GM20431 (cell line): ENCODE results near the gene MEIS2.

Experiments
- in situ Hi-C: fragments of 300-500 bp; cut with MseI, MboI; formaldehyde crosslinking; loops from one replicate; pipeline ENCODE4 v1.15.0; 2020; ENCODE audit warnings: low sequenced_read_pairs; ENCODE audit not compliant: unreplicated experiment

MEIS2 gene

GRCh38 chr15:37017031-37017625 lies 83.2 kb downstream of the MEIS2 start:
- in situ Hi-C loops: no loop called here

GRCh38 chr15:37016231-37016630 lies 84.1 kb downstream of the MEIS2 start:
- in situ Hi-C loops: no loop called here

DNA sequence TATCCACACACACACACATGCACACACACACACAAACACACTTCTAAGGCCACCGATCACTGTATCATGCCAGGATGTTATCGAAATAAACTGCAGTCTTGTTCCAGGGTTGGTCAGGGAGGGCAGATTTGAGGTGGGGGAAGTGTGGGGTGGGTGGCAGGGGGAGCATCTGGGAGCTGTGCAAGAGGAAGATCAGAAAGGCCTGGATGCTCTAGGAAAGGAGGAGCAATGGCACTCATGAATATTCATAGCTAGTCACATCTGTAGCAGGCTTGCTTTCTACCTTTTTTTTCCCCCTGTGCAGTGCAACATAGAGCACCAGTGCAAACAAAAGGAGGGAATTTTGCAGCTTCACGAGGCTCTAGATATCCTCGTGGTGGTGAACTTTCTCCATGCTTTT lies 84.9 kb downstream of the MEIS2 start:
- in situ Hi-C loops: no loop called here

DNA sequence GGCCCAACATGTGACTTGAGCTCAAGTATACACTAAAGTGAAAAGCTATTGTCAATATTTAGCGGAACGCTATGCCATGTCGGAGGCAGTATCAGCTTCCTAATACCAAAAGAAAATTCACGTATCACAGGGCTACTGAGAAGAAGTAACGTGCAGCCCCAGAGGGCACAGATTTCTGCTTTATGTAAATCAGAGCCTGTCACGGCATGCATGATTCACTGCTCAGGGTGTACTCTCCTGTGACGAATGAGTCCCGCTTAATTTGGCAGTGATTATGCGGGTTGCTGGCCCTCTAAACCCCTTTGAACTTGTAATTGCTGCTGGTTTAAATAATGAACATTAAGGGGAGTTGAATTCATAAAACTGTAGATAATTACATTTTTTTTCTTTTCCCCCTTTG lies 85.3 kb downstream of the MEIS2 start:
- in situ Hi-C loops: no loop called here

GRCh38 chr15:37014566-37014965 lies 85.8 kb downstream of the MEIS2 start:
- in situ Hi-C loops: no loop called here

- in situ Hi-C loops: no loop called here
Observed at GRCh38 chr15:37014137-37014536, 86.2 kb downstream of the MEIS2 start.

- in situ Hi-C loops: no loop called here
Observed at GRCh38 chr15:37010595-37010994, 89.8 kb downstream of the MEIS2 start.

DNA sequence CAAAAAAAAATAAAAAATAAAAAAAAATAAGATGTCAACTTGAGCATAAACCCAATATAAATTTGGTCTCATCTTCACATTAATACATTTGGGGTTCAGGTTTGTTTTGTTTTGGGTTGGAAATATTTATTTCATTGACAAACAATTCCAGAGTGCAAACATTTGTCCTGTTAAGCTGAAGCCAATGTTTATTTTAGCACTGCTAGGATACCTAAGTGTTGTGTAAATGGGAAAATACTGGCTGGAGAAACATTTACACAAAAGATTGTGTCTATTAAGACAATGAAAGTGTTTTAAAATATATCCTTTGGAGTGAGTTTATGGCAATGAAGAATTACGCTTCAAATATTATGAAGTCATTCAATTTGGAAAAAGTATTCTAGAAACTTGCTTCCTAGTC lies 91.1 kb downstream of the MEIS2 start:
- in situ Hi-C loops: no loop called here

GRCh38 chr15:37008205-37008604 lies 92.1 kb downstream of the MEIS2 start:
- in situ Hi-C loops: no loop called here

DNA sequence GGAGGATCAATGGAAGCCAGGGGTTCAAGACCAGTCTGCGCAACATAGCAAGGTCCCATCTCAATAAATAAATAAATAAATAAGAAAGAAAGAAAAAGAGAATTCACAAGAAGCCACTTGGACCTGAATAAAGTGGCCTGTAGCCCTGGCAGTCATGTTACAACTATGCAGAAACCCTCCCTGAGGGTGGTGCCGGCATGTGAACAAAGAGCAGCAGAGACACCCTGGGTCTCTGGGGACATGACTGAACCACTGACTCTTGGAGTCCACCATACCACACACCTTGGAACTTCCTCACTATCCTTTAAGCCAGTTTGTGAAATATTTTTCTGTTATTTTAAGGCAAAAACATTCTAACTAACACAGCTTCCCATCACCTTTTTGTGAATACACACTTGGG lies 93.0 kb downstream of the MEIS2 start:
- in situ Hi-C loops: no loop called here

DNA sequence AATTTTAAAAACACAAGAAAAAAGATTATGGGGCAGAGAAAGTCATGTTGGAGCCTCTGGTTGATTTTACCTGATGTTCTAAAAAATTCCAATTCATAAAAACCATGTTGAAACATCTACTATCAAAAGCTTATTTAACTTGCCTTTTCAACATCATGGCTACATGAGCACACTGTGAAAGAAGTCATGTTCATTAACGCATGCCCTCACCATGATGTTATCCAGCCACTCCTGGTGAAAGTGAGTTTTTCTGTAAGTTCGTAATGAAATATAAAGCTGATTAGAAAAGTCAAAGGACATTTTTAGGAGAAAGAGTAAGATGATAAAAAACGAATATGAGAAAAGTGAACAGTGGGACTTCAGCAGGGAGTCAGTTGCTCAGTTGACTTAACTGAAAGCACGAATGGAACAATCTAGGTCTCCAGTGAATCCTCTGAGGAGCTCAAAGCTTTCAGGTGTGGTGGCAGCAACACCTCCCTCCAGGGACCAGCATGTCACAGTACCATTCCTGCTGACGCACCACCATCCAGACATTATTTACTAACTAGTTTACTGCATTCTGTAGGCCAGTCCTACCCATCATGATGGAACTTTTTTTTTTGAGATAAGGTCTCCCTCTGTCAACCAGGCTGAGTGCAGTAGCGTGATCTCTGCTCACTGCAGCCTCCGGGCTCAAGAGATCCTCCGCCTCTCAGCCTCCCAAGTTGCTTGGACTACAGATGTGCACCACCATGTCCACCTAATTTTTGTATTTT lies 95.2 kb downstream of the MEIS2 start:
- in situ Hi-C loops: no loop called here

- in situ Hi-C loops: no loop called here
Observed at GRCh38 chr15:37004373-37004869, 95.9 kb downstream of the MEIS2 start.

- in situ Hi-C loops: no loop called here
Observed at GRCh38 chr15:37002041-37002672, 98.2 kb downstream of the MEIS2 start.

DNA sequence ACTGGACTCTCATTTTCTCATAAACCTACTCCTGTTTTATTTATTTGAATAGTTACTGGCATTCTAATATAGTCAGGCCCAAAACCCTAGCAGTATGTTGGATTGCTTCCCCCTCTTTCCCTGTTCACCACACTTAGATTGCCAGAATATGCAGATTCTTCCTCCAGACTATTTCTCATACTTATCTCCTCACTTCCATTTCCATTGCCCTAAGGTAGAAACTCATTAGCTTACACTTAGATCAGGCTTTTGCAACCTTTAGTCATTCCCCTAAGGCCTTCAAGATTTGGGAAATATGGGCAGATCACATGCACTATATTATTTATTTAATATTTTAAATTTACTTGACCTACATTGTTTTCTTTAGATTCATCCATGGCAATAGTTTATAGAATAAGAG lies 98.9 kb downstream of the MEIS2 start:
- in situ Hi-C loops: no loop called here

GRCh38 chr15:36999778-37000177 lies 100.6 kb downstream of the MEIS2 start:
- in situ Hi-C loops: no loop called here

GRCh38 chr15:36996538-36997181 lies 103.7 kb downstream of the MEIS2 start:
- in situ Hi-C loops: no loop called here

DNA sequence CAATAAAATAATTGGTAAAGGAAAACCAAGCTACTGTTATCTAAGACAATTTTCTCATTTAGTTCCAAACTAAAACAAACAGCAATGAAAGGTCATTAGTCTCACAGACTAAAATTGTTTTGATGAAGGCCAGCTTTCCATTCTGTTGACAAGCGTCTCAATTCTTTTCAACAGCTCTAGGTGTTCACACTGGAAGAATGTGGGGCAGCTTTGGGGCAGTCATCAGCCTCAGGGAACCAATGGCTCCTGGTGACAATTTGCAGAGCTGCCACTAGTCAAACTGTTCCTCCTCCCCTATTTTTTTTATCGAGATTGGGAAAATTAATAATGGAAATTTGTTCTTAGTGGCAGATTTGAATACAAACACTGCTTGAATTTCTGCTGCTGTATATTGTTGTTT lies 104.2 kb downstream of the MEIS2 start:
- in situ Hi-C loops: no loop called here

DNA sequence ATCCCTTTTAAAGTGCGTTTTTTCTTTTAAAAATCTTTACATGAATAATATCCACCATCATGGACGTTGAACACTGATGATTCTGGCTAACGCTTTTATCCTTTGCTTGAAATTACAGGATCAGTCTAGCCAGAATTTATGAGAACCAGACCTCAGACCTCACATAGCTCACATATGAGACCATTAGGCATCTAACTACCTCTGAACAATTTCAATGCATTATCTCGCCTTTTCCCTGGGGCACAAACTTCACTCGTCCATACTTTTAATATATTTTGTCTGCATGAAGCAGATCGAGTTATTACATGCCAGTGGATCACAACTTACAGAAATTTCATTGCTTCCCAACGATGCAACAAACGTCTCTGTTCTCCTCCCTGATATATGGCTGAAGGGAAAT lies 105.6 kb downstream of the MEIS2 start:
- in situ Hi-C loops: no loop called here

- in situ Hi-C loops: no loop called here
Observed at GRCh38 chr15:36992454-36992853, 107.9 kb downstream of the MEIS2 start.

GRCh38 chr15:36988947-36989346 lies 111.4 kb downstream of the MEIS2 start:
- in situ Hi-C loops: no loop called here

DNA sequence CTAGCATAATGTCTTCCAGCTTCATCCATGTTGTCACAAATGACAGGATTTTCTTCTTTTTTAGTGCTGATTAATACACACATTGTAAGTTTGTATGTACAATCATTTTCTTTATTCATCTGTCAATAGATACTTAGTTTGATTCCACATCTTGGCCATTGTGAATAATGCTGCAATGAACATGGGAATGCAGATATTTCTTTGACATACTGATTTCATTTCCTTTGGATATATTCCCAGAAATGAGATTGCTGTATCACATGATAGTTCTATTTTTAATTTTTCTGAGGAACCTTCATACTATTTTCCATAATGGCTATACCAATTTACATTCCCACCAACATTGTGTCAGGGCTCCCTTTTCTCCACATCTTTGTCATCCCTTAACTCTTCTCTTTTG lies 117.9 kb downstream of the MEIS2 start:
- in situ Hi-C loops: no loop called here
